Activated naive CD4-positive, alpha-beta T cell treated with Interleukin-2 at 50 U/mL for 16 hours (primary cell): ENCODE data around the gene CNRIP1.
"Not testable (repeated sequence)": the region's sequence is repeated elsewhere in the genome, so short reads cannot be mapped to it uniquely, and the experiment has no call there.

Experiments
- DNase-seq: peaks from one replicate; pipeline ENCODE4 v3.0.0-alpha.2; 2020

The CNRIP1 gene

DNA sequence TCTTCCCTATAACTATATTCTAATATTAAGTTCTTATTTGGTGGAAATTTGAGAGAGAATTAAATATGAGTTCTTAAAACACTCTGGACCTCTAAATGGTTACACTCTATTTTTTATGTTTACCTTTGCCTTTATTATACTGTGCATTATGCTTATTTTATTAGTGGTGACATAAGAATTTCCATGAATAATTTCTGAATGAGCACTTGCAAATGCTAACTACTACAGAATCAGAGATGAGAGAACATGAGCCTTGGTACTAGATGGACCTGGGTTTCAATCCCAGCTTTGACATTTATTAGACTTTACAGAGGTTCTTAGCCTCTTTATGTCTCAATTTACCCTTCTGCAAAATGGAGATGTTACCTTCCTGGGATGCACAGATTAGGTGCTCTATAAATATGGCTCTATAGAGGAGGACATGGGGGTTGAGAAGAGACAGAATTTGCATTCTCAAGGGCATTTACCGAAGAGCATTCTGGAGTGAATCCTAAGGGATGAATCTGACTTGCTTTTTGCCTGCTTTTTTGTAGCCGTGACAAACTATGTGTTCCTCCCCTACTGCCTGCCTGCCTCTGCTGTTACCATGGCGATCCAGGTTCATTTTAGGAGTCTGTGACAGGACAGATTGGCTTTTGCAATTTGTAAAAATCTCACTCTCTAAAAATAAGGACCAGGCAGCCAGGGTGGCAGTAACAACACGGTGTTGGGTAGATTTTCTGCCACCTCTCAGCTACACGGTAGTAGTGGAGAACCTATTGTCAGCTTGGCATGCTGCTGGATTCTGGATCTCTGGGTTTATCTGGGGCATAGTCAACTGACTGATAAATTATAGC, 20.7 kb upstream of the CNRIP1 start:
- no peak for DNase-seq

DNA sequence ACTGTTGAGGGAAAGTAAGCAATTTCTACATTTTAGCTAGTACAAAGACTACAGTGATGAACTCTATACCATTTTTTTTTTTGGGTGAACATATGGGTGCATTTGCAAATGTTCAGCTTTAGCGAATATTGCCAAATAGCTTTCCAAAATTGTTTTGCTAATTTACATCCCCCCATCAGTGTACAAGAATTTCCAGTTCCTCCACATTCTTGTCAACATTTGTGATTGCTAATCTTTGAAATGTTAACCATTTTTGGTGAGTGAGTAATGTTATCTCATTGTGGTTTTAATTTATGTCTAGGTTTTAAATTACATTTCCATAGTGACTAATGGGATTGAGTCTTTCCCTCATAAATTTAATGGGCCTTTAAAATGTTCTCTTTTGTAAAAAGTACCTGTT, 16.4 kb upstream of the CNRIP1 start:
- DNase-seq: no peak

DNA sequence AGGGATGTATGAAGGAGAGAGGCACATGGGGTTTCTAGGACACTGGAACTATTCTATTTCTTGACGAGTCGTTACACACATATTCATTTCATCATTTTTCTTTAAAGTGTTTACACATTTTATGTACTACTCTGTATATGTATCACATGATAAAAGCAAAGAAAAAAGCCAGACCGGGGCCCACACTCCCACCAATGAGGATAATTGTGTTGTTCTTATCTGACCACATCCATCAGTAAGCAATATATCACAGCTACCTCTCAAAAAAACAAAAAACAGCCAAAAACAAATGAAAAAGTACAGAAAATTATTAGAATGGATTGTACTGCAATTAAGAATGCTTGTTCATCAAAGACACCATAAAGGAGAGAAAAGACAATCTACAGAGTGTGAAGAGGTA, 14.2 kb upstream of the CNRIP1 start:
- no peak for DNase-seq

DNA sequence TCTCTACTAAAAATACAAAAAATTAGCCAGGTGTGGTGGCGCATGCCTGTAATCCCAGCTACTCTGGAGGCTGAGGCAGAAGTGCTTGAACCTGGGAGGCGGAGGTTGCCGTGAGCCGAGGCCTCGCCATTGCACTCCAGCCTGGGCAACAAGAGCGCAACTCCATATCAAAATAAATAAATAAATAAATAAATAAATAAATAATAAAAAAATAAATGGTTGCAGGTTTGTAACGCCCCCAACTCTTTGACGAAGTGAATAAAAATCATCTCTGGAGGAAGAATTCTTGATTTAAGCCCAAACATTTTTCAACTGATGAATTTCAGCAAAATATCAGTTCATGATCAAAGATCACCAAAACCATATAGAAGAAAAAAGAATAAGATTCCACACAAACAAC, 13.3 kb upstream of the CNRIP1 start:
- no peak for DNase-seq

DNA sequence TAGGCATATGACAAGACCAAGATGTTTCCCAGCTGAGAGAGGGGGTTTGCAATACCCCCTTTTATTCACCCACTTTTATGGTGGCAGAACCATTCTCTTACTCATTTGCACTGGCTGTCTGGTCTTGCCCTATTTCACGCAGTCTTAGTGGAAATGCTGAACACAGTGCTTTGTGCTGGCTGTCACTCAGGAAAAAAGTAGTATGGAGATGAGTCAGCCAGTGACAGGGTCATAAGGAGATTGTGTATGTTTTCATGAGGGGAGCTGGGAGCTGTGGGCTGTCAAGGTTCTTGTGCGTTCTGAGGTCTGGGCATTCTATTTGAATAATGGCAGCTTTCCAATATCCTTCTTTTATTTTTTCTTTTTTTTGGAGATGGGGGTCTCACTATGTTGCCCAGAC, 10.9 kb upstream of the CNRIP1 start:
- no peak for DNase-seq

DNA sequence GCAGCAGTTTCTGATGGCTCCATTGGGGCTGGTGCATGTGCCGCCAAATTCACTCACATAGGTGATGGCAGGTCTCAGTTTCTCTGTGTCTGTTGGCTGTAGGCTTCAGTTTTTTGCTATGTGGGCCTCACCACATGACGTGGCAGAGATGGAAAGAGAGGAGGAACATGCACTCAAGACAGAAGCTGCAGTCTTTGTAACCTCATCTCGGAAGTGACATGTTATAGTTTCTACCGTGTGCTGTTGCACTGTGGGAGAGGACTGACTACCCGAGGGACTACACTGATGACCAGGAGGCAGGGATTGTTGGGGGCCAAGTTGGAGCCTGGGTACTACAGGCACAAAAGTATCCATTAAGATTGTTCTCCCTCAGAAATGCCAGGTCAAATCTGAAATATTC, 9.2 kb upstream of the CNRIP1 start:
- no peak for DNase-seq

DNA sequence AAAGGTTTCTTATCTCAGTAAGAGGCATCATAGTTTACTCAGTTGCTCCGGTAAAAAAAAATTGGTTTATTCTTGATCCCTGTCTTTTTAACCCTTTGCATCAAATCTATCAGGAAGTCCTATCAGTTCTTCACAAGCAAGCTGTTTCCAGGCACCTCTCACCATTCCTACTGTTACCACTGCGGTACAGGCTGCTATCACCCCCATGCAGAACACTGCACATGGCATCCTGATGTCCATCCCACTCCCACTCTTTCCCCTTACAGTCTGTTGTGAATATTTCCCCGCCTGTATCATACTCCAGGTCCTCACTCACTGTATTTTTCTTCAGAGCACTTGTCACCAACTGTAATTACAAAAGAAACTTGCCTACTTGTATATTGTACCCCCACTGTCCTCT, 5.3 kb upstream of the CNRIP1 start:
- DNase-seq: no peak

DNA sequence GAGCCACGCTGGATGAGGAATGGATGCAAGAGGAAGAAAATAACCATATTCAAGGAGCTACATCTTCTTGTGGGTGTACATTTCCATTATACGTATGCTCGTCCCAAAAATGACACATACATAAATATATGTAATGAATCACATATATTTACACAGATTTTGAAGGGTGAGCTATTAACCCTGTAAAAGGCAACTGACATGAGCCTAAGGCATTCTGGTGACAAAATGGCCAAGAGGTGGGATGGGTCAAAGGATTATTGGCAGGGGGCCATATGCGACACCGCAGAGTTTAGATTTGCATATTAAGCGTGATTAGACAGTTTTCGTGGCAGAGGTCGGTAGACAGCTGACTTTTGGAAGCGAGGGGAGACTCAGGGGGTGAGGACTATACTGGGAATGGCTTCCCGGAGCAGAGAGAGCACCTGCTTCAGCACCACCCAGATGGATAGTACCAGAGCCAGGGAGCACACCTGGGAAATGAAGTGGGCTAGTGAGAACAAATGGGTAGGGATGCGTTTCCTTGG, 431 bp upstream of the CNRIP1 start:
- DNase-seq: no peak

DNA sequence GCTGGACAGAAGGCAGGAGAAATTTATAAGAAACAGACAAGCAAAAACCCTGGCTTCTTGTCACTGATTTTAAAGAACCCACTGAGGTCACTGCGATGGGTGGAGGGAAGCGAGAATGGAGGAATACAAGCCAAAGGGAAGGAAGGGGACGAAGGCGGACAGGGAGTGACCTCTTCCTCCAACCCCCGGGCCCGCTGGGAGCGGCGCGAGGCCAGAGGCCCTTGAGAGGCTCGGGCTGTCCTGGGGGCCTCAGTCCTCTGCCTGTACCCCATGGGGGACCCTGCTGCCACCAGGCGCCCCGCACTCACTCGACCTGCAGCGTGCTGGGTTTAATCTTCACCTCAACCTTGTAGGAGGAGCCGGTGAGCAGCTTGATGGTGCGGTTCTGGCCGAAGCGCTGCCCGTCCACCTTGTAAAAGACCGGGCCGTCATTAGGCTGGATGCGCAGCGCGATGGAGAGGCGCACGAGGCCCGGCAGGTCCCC, 793 bp downstream of the CNRIP1 start:
- DNase-seq: no peak

DNA sequence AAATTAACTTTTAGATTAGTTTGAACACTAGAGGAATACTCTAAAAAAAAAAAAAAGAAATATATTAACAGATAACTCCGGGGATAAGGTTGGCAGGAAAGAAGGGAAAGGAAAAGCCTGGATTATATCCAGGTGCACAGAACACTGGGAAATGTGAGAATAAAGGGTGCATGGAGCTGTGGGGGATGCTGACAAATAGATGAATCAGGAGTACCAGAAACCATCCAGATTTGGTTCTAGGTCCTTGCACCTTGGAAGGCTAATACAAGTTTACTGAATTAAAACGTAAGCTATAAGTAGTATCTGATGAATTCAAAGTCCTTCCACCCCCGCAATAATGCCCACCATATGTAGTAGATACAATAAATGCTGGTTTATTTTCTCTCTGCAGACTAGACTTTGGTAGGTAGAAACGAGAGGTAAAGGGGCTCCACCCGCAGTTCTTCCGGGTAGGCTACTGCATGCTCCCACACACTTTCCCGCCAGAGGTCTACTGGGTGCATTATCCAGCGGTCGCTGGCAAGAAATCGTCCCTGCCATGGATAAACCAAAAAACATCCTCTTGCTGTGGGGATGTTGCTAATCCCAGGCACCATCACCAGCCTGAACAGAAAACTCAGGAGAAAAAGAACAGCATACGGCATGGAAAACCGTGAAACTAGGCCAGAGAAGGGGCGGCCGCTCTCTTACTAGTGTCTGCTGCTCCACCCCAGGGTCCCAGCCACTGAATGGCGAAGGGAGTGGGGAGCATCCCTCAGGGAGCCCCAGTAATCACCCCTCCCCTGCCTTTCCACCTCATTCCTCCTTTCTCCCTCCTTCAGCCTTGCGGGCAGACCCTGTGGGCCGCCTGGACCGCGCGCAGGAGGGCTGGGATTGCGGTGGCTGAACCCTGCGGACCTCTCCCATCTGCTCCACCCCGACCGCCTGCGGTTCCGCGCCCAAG, 1.5 kb downstream of the CNRIP1 start:
- no peak for DNase-seq

DNA sequence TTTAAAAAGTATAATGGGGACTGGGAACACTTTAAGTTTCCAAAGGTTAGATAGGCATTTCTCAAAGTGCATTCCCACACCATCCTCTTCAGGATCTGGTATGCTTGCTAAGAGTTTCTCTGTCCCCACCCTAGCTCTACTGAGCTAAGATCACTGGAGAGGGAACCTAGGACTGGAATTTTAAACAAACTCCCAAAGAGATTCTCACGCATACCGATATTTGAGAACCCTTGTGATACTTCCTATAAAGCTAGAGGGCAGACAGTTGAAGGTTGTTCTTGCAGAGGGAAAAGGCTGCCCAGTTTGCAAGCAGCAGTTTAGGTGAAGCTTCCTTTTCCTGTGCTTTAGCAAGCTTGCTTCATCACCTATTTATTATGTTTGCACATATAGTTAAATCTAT, 3.6 kb downstream of the CNRIP1 start:
- no peak for DNase-seq

DNA sequence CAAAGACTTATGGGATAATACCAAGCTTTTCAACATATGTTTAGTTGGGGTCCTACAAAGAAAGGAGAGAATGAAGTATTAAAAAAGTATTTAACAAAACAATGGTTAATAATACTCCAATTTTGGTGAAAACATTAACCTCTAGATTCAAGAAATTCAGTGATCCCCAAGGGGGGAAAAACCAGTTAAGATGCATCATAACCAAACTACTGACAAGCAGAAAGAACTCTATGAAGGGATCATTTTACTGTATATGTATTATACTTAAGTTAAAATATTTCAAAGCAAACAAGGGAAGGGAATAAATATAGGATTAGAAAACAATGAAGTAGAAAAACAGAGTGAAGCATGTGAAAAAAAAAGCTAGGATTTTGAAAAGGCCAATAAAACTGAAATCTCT, 8.7 kb downstream of the CNRIP1 start:
- DNase-seq: no peak

DNA sequence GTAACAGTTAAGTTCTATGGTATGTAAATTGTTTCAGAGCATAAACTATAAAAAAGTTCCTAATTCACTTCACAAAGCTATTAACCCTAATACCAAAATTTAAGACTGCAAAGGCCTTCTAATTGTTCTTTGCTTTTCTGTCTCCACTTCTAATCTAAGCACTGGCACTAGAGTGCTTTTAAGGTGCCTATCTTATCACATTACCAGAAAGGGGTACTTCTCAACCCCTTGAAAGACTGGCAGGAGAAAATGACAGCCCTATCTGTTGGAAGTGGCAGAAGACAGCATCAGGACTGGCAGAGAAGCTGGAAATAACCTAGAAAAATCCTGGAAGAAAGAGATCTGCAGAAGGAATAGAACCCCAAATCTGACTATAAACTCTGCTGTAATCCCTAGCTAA, 10.3 kb downstream of the CNRIP1 start:
- no peak for DNase-seq

DNA sequence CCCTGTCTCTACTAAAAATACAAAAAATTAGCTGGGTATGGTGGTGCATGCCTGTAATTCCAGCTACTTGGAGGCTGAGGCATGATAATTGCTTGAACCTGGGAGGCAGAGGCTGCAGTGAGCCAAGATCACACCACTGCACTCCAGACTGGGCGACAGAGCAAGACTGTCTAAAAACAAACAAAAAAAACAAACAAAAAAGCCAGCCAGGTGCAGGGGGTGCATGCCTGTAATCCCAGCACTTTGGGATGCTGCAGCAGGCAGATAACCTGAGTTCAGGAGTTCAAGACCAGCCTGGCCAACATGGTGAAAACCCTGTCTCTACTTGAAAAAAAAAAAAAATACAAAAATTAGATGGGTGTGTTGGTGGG, 15.9 kb downstream of the CNRIP1 start:
- not testable (repeated sequence) for DNase-seq

DNA sequence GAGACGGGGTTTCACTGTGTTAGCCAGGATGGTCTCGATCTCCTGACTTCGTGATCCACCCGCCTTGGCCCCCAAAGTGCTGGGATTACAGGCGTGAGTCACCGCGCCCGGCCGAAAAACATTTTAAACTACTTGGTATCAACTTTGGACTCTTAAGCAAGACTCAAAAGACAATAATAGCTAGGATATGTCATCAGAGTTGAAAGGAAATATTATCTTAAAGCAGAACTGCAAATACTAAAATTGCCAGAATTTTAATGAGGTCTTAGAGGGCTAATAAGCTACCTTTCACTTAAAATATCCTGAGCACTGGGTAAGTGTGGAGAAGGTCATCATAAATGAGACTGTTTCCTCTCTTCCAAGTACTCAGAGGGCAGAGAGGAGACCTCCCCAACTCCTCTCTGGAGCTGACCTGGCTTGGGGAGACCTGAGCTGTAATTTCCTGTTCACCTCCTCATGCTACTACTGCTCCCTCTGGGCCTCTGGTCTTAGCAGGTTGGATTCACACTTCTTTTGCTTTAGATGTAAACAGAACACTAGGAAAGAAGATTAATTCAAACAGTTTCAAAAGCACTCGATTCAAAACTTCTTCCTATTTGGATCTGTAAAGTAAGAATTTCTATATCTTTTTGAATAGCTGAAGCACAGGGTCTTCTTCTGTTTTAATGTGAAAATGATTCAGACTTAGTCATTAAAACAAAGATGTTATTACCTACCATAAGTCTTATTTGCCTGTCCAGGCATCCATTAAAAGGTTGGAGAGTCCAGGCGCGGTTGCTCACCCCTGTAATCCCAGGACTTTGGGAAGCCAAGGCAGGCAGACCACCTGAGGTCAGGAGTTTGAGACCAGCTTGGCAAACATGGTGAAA, 16.5 kb downstream of the CNRIP1 start:
- DNase-seq: no peak

DNA sequence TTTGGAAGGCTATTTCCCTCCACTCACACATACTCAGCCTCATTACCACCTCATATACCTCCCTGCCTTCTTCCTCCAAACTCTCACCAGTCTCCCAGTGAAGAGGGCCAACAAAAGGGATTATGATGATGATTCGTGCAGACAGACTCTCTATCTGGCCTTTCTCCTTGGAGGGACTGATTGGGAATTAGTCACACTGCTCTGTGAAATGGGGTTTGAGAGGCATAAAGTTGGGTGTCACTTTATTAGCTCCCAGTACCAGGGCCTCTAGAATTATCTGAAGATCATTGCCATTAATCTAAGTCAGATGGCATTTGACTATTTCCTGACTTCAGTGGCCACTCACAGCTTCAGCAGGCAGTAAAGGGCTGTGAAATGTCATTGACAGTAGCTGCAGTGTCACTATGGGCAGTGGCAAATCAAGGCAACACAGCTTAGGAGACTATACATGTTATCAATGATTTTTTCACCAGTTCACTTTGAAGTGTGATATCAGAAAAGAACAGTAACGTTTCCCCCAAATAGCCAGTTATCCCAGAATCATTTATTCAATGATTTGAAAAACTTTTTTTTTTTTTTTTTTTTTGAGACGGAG, 17.4 kb downstream of the CNRIP1 start:
- DNase-seq: no peak

DNA sequence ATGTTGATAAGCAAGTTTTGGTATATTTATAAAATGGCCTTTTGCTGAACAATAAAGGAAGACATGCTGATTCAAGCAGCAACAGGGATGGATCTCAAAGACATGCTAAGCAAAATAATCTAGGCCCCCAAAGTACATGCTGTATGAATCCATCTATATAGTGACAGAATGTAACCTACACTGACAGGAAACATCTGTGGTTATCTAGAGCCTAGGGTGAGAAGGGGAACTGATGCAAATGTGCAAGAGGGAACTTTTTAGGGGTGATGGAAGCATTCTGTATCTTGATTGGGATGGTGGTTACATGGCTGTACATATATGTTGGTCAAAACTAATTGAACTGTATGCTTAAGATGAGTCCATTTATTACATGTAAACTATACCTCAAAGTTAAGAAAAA, 24.2 kb downstream of the CNRIP1 start:
- DNase-seq: no peak

DNA sequence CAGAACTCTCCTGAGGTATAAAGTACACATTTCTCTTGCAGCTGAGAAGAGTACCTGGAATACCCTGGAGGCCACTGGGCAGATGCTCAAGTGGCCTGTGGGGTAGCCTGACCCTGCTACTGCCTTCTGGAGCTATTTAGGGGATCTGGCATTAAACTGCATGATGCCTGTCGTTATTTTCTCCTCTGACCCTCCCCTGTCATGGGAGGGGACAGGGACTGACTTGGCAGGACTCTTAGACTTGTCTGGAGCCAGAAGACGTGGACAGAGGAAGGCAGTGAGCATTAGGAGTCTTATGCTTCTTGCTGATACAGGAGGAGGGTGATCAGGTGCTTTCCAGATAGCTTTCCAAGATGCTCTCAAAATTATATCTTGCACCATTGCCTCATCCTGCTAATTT, 24.8 kb downstream of the CNRIP1 start:
- no peak for DNase-seq

DNA sequence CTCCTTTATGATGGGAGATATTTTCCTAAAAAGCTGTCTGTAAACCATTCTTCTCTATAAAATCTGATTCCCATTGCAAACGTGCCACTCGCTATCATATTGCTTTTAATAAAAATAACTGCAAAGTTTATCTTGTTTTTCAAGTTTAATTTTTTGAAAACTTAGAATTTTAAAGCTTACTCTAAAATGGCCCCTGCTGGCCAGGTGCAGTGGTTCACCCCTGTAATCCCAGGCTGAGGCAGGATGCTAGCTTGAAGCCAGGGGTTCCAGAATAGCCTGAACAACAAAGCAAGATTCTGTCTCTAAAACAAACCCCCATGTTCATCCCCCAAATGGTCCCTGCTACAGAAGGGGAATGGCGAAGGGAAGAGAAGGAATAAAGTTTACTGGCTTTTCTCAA, 25.6 kb downstream of the CNRIP1 start:
- no peak for DNase-seq

DNA sequence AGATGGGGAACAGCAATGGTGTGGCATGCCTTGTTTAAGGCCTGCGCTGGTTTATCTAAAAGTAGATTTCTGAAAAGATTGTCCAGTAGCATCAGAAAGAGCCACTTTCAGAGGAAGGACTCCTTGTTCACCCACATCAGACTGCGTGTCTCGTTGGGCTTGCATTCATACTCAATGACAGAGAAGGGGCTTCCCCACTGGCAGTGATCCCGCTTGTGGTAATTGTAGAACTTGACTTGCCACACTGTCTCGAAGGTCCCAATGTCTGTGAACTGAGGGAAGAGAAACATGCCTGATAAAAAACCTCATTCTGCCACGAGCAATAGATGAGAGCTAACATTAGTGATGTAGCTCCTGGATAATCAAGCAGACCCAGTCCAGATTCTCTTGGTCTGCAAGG, 26.0 kb downstream of the CNRIP1 start:
- no peak for DNase-seq

DNA sequence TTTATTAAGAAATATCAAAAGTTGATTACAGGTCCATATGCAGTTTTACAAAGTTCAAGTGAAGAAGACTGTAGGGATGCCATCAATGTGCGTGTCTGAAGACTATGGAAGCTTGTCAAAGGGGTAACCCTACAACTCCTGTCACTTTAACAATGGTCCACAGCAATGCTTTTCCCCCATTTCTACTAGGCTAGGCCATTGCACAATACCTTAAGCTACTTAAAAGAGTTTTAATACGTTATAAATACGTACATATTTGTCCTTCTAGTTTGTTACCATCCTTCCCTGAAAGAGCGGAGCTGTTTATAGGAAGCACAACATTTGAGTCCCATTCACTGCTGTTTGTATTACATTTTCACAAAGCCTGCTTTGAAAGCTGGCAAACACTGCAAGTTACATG, 26.7 kb downstream of the CNRIP1 start:
- DNase-seq: no peak

DNA sequence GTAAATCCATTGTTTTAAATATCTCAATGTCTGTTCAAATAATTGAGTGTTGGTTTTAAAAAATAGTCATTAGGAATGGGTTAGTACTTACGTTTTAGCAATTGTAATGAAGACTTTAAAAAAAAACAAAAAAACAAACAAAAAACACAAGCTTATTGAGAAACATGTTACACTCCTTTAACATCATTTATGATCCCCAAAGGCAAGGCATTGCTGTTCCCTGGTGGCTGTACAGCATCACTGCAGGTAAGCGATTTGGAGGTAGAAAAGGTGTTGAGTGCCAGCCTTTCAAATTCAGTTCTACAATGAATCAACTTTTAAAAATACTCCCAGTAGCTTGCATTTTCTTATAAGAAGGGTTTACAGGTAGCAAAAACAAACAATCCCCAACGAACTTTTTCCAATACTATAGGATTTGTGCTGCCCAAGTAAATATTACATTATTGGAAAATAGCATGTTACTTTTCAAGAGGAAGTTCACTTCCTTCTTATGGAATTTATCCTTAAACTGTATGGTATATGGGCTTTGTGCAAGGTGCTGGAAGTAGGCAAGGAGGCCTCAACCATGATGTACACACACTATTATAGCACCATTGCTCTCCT, 27.5 kb downstream of the CNRIP1 start:
- DNase-seq: peak; percentile 9
